ENCODE measurements around the gene CNN3.

Gene CNN3

DNA sequence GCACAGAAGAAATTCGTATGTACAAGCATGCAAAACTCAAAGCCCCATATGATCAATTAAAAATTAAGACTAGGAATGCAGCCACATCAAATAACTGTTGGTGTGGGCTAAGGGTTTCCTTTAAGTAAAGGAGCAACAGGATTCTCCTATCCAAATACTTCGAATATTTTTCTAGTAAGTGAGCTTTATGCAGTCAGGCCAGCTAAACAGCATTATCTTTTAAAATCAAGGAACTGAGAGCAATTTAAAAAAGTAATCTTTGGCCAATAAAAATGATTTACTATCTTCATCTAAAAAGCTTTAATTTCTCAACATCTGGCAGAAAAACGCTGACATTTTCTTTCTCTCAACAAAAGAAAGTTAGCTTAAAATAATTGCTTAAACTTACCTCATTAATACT is 19.8 kb downstream of the CNN3 start:
- Histone ChIP-seq H3K9ac (ENCODE audit: low read depth, low read length, poor library complexity, severe bottlenecking) (no peak overlapping the region), H3K27me3 (ENCODE audit: insufficient read depth, low read length, poor library complexity, severe bottlenecking) (no peaks in the 10 kb centered on the region), H3K4me1 (ENCODE audit: insufficient read depth, low read length, poor library complexity, severe bottlenecking) (peaks cover 3% of the 10 kb centered on the region), H3K4me2 (ENCODE audit: low read depth, low read length, poor library complexity, severe bottlenecking) (no peak overlapping the region), H4K20me1 (ENCODE audit: insufficient read depth, low read length, poor library complexity, severe bottlenecking) (no peaks in the 10 kb centered on the region), H3K36me3 (ENCODE audit: insufficient read depth, low read length) (peaks cover 1% of the 10 kb centered on the region; the same call in 1 of the 2 replicates), H3K4me3 (ENCODE audit: low read length, poor library complexity, severe bottlenecking) (no peak overlapping the region), H3K9me2 (replicated peaks; ENCODE audit: low read depth, low read length) (no peaks in the 10 kb centered on the region), H2AFZ (ENCODE audit: low read length) (no peak overlapping the region), H3K79me2 (ENCODE audit: insufficient read depth, low read length) (peaks cover 26% of the 10 kb centered on the region), H3K9me3 (ENCODE audit: insufficient read depth, low read depth, low read length) (no peaks in the 10 kb centered on the region), H3F3A (ENCODE audit: low read depth) (no peaks in the 10 kb centered on the region)
- no peak for TF ChIP-seq EZH2phosphoT487 (IDR thresholded peaks at IDR 0.05; ENCODE audit: borderline replicate concordance)
- TF ChIP-seq, protein P1, sequence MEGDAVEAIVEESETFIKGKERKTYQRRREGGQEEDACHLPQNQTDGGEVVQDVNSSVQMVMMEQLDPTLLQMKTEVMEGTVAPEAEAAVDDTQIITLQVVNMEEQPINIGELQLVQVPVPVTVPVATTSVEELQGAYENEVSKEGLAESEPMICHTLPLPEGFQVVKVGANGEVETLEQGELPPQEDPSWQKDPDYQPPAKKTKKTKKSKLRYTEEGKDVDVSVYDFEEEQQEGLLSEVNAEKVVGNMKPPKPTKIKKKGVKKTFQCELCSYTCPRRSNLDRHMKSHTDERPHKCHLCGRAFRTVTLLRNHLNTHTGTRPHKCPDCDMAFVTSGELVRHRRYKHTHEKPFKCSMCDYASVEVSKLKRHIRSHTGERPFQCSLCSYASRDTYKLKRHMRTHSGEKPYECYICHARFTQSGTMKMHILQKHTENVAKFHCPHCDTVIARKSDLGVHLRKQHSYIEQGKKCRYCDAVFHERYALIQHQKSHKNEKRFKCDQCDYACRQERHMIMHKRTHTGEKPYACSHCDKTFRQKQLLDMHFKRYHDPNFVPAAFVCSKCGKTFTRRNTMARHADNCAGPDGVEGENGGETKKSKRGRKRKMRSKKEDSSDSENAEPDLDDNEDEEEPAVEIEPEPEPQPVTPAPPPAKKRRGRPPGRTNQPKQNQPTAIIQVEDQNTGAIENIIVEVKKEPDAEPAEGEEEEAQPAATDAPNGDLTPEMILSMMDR (conservative IDR thresholded peaks at IDR 0.05; ENCODE audit: low read length): no peak

DNA sequence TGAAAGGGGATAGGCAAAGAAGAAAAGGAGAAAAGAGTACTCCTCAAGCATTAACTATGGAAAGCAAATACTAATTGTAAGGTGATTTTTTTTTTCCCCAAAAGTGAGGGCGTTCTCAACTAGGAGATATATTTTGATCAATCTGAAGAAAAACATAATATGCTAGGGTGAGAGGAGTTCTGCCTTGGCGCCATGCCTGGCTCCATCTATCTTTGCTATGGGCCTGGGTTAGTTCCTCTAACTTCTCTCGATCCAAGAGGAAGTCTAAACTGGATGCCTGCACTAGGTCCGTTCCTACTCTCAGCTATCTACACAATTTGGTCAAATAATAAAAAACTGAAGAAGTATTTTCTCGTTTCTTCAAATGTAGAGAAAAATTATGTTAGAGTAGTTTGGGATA is 20.5 kb downstream of the CNN3 start:
- H3F3A ChIP-seq (ENCODE audit: low read depth): no peaks in the 10 kb centered on the region
- H3K9me3 ChIP-seq (ENCODE audit: insufficient read depth, low read depth, low read length): no peaks in the 10 kb centered on the region
- H3K4me1 ChIP-seq (ENCODE audit: insufficient read depth, low read length, poor library complexity, severe bottlenecking): peaks cover 3% of the 10 kb centered on the region
- peaks cover 25% of the 10 kb centered on the region for H3K79me2 ChIP-seq (ENCODE audit: insufficient read depth, low read length)
- H3K27me3 ChIP-seq (ENCODE audit: insufficient read depth, low read length, poor library complexity, severe bottlenecking): no peaks in the 10 kb centered on the region
- no peaks in the 10 kb centered on the region for H3K9me2 ChIP-seq (replicated peaks; ENCODE audit: low read depth, low read length)
- no peak overlapping the region for H3K9ac ChIP-seq (ENCODE audit: low read depth, low read length, poor library complexity, severe bottlenecking)
- H2AFZ ChIP-seq (ENCODE audit: low read length): no peak overlapping the region
- no peak overlapping the region for H3K4me2 ChIP-seq (ENCODE audit: low read depth, low read length, poor library complexity, severe bottlenecking)
- H4K20me1 ChIP-seq (ENCODE audit: insufficient read depth, low read length, poor library complexity, severe bottlenecking): no peaks in the 10 kb centered on the region
- TF ChIP-seq, protein P1 (conservative IDR thresholded peaks at IDR 0.05; ENCODE audit: low read length): no peak
- TF ChIP-seq EZH2phosphoT487 (IDR thresholded peaks at IDR 0.05; ENCODE audit: borderline replicate concordance): no peak
- no peak overlapping the region for H3K4me3 ChIP-seq (ENCODE audit: low read length, poor library complexity, severe bottlenecking)
- peaks cover 7% of the 10 kb centered on the region; the same call in 1 of the 2 replicates for H3K36me3 ChIP-seq (ENCODE audit: insufficient read depth, low read length)

DNA sequence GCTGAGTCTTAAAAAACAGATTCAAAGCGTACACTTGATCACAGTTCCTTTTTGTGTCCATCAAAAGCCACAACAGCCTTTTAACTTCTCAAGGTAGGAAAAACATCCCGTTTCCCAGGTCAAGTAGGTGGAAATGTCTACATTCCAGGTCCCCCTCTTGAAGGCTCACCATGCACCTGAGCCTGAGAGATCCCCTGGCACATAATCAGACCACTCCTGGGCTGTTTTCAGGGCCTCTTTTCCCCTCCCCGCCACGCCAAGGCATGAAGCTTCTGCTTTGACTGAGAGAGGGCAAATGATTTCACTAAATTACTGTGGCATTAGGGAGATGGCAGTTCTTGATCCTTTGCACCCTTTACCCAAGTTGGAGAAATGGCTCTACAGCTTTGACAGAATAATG is 21.7 kb downstream of the CNN3 start:
- Histone ChIP-seq H3K9me3 (ENCODE audit: insufficient read depth, low read depth, low read length) (no peaks in the 10 kb centered on the region), H3K9me2 (replicated peaks; ENCODE audit: low read depth, low read length) (no peaks in the 10 kb centered on the region), H3F3A (ENCODE audit: low read depth) (no peaks in the 10 kb centered on the region), H2AFZ (ENCODE audit: low read length) (no peak overlapping the region), H3K4me1 (ENCODE audit: insufficient read depth, low read length, poor library complexity, severe bottlenecking) (peaks cover 3% of the 10 kb centered on the region), H3K4me3 (ENCODE audit: low read length, poor library complexity, severe bottlenecking) (no peak overlapping the region), H3K4me2 (ENCODE audit: low read depth, low read length, poor library complexity, severe bottlenecking) (no peak overlapping the region), H3K36me3 (ENCODE audit: insufficient read depth, low read length) (peaks cover 12% of the 10 kb centered on the region; the same call in 1 of the 2 replicates), H3K27me3 (ENCODE audit: insufficient read depth, low read length, poor library complexity, severe bottlenecking) (no peaks in the 10 kb centered on the region), H3K9ac (ENCODE audit: low read depth, low read length, poor library complexity, severe bottlenecking) (no peak overlapping the region), H4K20me1 (ENCODE audit: insufficient read depth, low read length, poor library complexity, severe bottlenecking) (no peaks in the 10 kb centered on the region), H3K79me2 (ENCODE audit: insufficient read depth, low read length) (peaks cover 25% of the 10 kb centered on the region)
- TF ChIP-seq, protein P1 (conservative IDR thresholded peaks at IDR 0.05; ENCODE audit: low read length): no peak
- TF ChIP-seq EZH2phosphoT487 (IDR thresholded peaks at IDR 0.05; ENCODE audit: borderline replicate concordance): no peak
